K562 (cell line): ENCODE results near the gene SH3TC1. TPM values are rescaled to one million over a fixed set of nuclear protein-coding genes. Genes with fewer than 3 reads are reported as not detected.

Experiments
- ATF3 ChIP-seq, 2 experiments: fragments of 450-650 bp in 1 of 2; sonication (generic) in 1 of 2; formaldehyde crosslinking in 1 of 2; IDR thresholded peaks in 1 of 2; conservative IDR thresholded peaks in 1 of 2; 2 replicates each; pipeline versions ENCODE4 v1.6.1 to v1.8.1; 2016 to 2023; ENCODE audit warnings: mild to moderate bottlenecking in 2 of 2, moderate library complexity in 2 of 2, inconsistent platforms in 1 of 2, missing genetic modification reagents in 1 of 2
- BRF2 ChIP-seq: IDR thresholded peaks from 3 replicates; pipeline ENCODE4 v1.6.1; 2011; ENCODE audit warnings: borderline replicate concordance, mild to moderate bottlenecking; ENCODE audit not compliant: insufficient read length, insufficient read depth
- EP300 ChIP-seq: IDR thresholded peaks from 2 replicates; pipeline ENCODE4 v1.6.1; 2012; ENCODE audit warnings: low read length, improper control_type of control experiment
- FOXA3 ChIP-seq, 2 experiments: fragments of 450-650 bp in 1 of 2; sonication (generic) in 1 of 2; formaldehyde crosslinking; IDR thresholded peaks in 1 of 2; conservative IDR thresholded peaks in 1 of 2; 2 replicates each; pipeline versions ENCODE4 v1.4.0 to v1.8.0; 2020 to 2022; ENCODE audit warnings: mild to moderate bottlenecking in 2 of 2, missing genetic modification reagents in 1 of 2
- HOXB6 ChIP-seq: fragments of 250-450 bp; sonication (Bioruptor Pico); IDR thresholded peaks from 2 replicates; pipeline ENCODE4 v1.5.1; 2022; ENCODE audit warnings: mild to moderate bottlenecking, borderline replicate concordance
- JUND ChIP-seq, 2 experiments: IDR thresholded peaks; 2 replicates in 1 of 2; 3 replicates in 1 of 2; pipeline ENCODE4 v1.6.1; 2011; ENCODE audit warnings: borderline replicate concordance in 2 of 2, low read depth in 2 of 2, low read length in 2 of 2, improper control_type of control experiment in 1 of 2, missing biosample characterization in 1 of 2, missing genetic modification characterization in 1 of 2, missing genetic modification reagents in 1 of 2
- KDM5B ChIP-seq: fragments of 200-600 bp; sonication (generic); IDR thresholded peaks from 2 replicates; pipeline ENCODE4 v1.6.1; 2012; ENCODE audit warnings: low read depth, mild to moderate bottlenecking, moderate library complexity, low read length, control low read depth, inconsistent platforms; ENCODE audit not compliant: insufficient replicate concordance
- MAFF ChIP-seq: IDR thresholded peaks from 2 replicates; pipeline ENCODE4 v1.6.1; 2012; ENCODE audit warnings: low read length, improper control_type of control experiment
- NCOA2 ChIP-seq, 2 experiments: fragments of 450-650 bp; IDR thresholded peaks; 2 replicates each; pipeline ENCODE4 v1.6.1; 2018; ENCODE audit warnings: mild to moderate bottlenecking in 2 of 2, moderate library complexity in 1 of 2; ENCODE audit not compliant: partially characterized antibody in 2 of 2
- NFE2L1 ChIP-seq: fragments of 450-650 bp; IDR thresholded peaks from 2 replicates; pipeline ENCODE4 v1.6.1; 2016; ENCODE audit warnings: missing genetic modification characterization, low read depth, mild to moderate bottlenecking, missing compliant biosample characterization, moderate library complexity, borderline replicate concordance
- SIRT6 ChIP-seq: IDR thresholded peaks from one replicate; pipeline ENCODE4 v1.6.1; 2012; ENCODE audit warnings: low read depth, mild to moderate bottlenecking, control low read depth, inconsistent platforms, low read length, moderate library complexity
- SNAPC5 ChIP-seq: fragments of 250-450 bp; sonication (Bioruptor Pico); IDR thresholded peaks from 2 replicates; pipeline ENCODE4 v1.8.0; 2021; ENCODE audit warnings: moderate library complexity, mild to moderate bottlenecking, inconsistent platforms
- TEAD1 ChIP-seq, 2 experiments: fragments of 450-650 bp in 1 of 2; sonication (generic) in 1 of 2; formaldehyde crosslinking; IDR thresholded peaks; 2 replicates each; pipeline versions ENCODE4 v1.4.0 to v1.8.0; 2020 to 2022; ENCODE audit warnings: mild to moderate bottlenecking in 2 of 2, missing genetic modification reagents in 1 of 2
- UBTF ChIP-seq, 2 experiments: IDR thresholded peaks; 2 replicates each; pipeline ENCODE4 v1.6.1; 2012; ENCODE audit warnings: improper control_type of control experiment in 2 of 2, low read depth in 2 of 2, low read length in 2 of 2, borderline replicate concordance in 1 of 2
- ZNF24 ChIP-seq: fragments of 450-650 bp; IDR thresholded peaks from 2 replicates; pipeline ENCODE4 v1.6.1; 2016
- ZNF274 ChIP-seq: IDR thresholded peaks from 2 replicates; pipeline ENCODE4 v1.6.1; 2011; ENCODE audit warnings: low read depth, mild to moderate bottlenecking, low read length, moderate library complexity, borderline replicate concordance
- ZNF316 ChIP-seq: fragments of 450-650 bp; IDR thresholded peaks from 2 replicates; pipeline ENCODE4 v1.6.1; 2016
- ZNF512 ChIP-seq: IDR thresholded peaks from 2 replicates; pipeline ENCODE4 v1.6.1; 2016; ENCODE audit warnings: missing genetic modification characterization, missing compliant biosample characterization
- ZNF668 ChIP-seq: fragments of 250-450 bp; sonication (Bioruptor Pico); IDR thresholded peaks from 2 replicates; pipeline ENCODE4 v1.8.0; 2022; ENCODE audit warnings: mild to moderate bottlenecking, inconsistent platforms
- ZNF778 ChIP-seq: fragments of 450-650 bp; formaldehyde crosslinking; IDR thresholded peaks from 2 replicates; pipeline ENCODE4 v1.4.0; 2020; ENCODE audit warnings: mild to moderate bottlenecking, moderate library complexity
- polyA plus RNA-seq, 8 experiments: library from polyadenylated mRNA; depleted of rRNA in 4 of 8; stranded (reverse) in 5 of 8; unstranded in 3 of 8; fragments of >200 nt; fragmentation: Nextera tagmentation in 2 of 8; fragmentation: Illumina TruSeq in 1 of 8; extraction: Ambion mirVana in 2 of 8; extraction: Trizol in 1 of 8; gene quantifications; 2 replicates each; pipeline versions ENCODE4 v1.2.1 to v1.2.3, GENCODE V29; 2011 to 2014; ENCODE audit warnings: inconsistent platforms in 1 of 8, missing spikeins in 1 of 8
- total RNA-seq, 7 experiments: library from RNA; depleted of rRNA in 6 of 7; stranded (reverse); fragments of >200 nt in 6 of 7; fragmentation: Illumina TruSeq in 2 of 7; extraction: Trizol in 2 of 7; gene quantifications; 2 replicates each; pipeline versions ENCODE4 v1.2.1 to v1.2.3, GENCODE V29; 2011 to 2021; ENCODE audit warnings: low replicate concordance in 1 of 7

SH3TC1 gene
- total and polyA plus RNA-seq, 9 of the 15 experiments (the other 6 are each of a cell fraction or from before 2014, with no cell fraction given), result 0.04 to 2.1 (median 0.48) TPM; not detected in 1

GRCh38 chr4:8200302-8200975 lies 1.3 kb downstream of the SH3TC1 start (continued):
- TF ChIP-seq JUND (IDR thresholded peaks at IDR 0.05; ENCODE audit: borderline replicate concordance, low read depth, low read length) (peak; percentile 24; the same call in 1 of the 2 replicates), JUND (tag; IDR thresholded peaks at IDR 0.05; ENCODE audit: borderline replicate concordance, low read depth, low read length) (peak; percentile 43; the same call in 2 of the 3 replicates), NFE2L1 (no peak), SNAPC5 (CRISPR knock-in tag) (no peak), KDM5B (no peak), ZNF668 (CRISPR knock-in tag) (no peak), ZNF316 (no peak), BRF2 (no peak), ZNF274 (no peak), ZNF512 (tag) (no peak), MAFF (no peak), SIRT6 (no peak), ATF3 (IDR thresholded peaks at IDR 0.05) (peak; percentile 70; the same call in 1 of the 2 replicates), ATF3 (CRISPR knock-in tag; conservative IDR thresholded peaks at IDR 0.05) (no peak), NCOA2 (IDR thresholded peaks at IDR 0.05; ENCODE audit: partially characterized antibody in 2 of 2) (no peak), FOXA3 (CRISPR knock-in tag; conservative IDR thresholded peaks at IDR 0.05 in 1 of 2, IDR thresholded peaks at IDR 0.05 in 1 of 2) (peak in 1 of 2 experiments; percentile 43; a peak in 2 of 4 replicates), ZNF778 (CRISPR knock-in tag) (no peak), EP300 (no peak), HOXB6 (CRISPR knock-in tag) (no peak), TEAD1 (CRISPR knock-in tag; IDR thresholded peaks at IDR 0.05) (no peak), ZNF24 (no peak), UBTF (IDR thresholded peaks at IDR 0.05; ENCODE audit: borderline replicate concordance in 1 of 2, low read depth in 2 of 2, low read length in 2 of 2) (no peak)
